Liver (tissue), 9 donors: Measurements from ENCODE around the gene UCN2. TPM values are rescaled to one million over a fixed set of nuclear protein-coding genes. Genes with fewer than 3 reads are reported as not detected.

Experiments
- DNase-seq: peaks from one replicate; pipeline ENCODE4 v3.0.0-alpha.2; 2017; ENCODE audit warnings: low spot score
- H3K27ac ChIP-seq, 2 donors: one replicate each; pipeline ENCODE4 v1.7.0; 2013; ENCODE audit warnings: inconsistent platforms in 2 of 2, low read length in 2 of 2, control low read depth in 1 of 2, low read depth in 1 of 2, mild to moderate bottlenecking in 1 of 2
- H3K27me3 ChIP-seq, 4 donors: one replicate each; pipeline versions ENCODE4 v1.6.1 to v1.7.0; 2013; ENCODE audit warnings: low read length in 3 of 4, inconsistent platforms in 1 of 4, mild to moderate bottlenecking in 1 of 4, moderate library complexity in 1 of 4; ENCODE audit not compliant: control insufficient read depth in 4 of 4, insufficient read depth in 4 of 4
- H3K36me3 ChIP-seq, 4 donors: one replicate each; pipeline versions ENCODE4 v1.6.1 to v1.7.0; 2013; ENCODE audit warnings: low read length in 3 of 4, mild to moderate bottlenecking in 3 of 4, low read depth in 1 of 4, moderate library complexity in 1 of 4; ENCODE audit not compliant: control insufficient read depth in 4 of 4, insufficient read depth in 3 of 4
- H3K4me1 ChIP-seq, 4 donors: one replicate each; pipeline versions ENCODE4 v1.6.1 to v1.7.0; 2013; ENCODE audit warnings: low read length in 3 of 4, mild to moderate bottlenecking in 3 of 4, moderate library complexity in 1 of 4; ENCODE audit not compliant: control insufficient read depth in 4 of 4, insufficient read depth in 4 of 4
- H3K4me3 ChIP-seq, 3 donors: one replicate each; pipeline versions ENCODE4 v1.6.1 to v1.7.0; 2013; ENCODE audit warnings: low read length in 3 of 3, control low read depth in 1 of 3, low read depth in 1 of 3, mild to moderate bottlenecking in 1 of 3
- H3K9ac ChIP-seq, 2 donors: one replicate each; pipeline ENCODE4 v1.7.0; 2013; ENCODE audit warnings: low read length in 2 of 2, mild to moderate bottlenecking in 2 of 2, moderate library complexity in 2 of 2, control low read depth in 1 of 2, low read depth in 1 of 2
- H3K9me3 ChIP-seq, 4 donors: one replicate each; pipeline versions ENCODE4 v1.6.1 to v1.7.0; 2013; ENCODE audit warnings: low read length in 3 of 4; ENCODE audit not compliant: control insufficient read depth in 4 of 4
- EGR1 ChIP-seq, 2 donors: IDR thresholded peaks; 2 replicates each; pipeline ENCODE4 v1.6.1; 2016 to 2018; ENCODE audit warnings: antibody characterized with exemption in 2 of 2, low read depth in 2 of 2
- FOXA1 ChIP-seq: IDR thresholded peaks from 2 replicates; pipeline ENCODE4 v1.6.1; 2016; ENCODE audit warnings: antibody characterized with exemption
- GABPA ChIP-seq, 2 donors: IDR thresholded peaks in 1 of 2; conservative IDR thresholded peaks in 1 of 2; 2 replicates each; pipeline ENCODE4 v1.6.1; 2016; ENCODE audit warnings: antibody characterized with exemption in 2 of 2, mild to moderate bottlenecking in 1 of 2, moderate library complexity in 1 of 2
- HNF4A ChIP-seq, 2 donors: conservative IDR thresholded peaks; 2 replicates each; pipeline ENCODE4 v1.6.1; 2016; ENCODE audit warnings: antibody characterized with exemption in 2 of 2, mild to moderate bottlenecking in 2 of 2
- HNF4G ChIP-seq: IDR thresholded peaks from 2 replicates; pipeline ENCODE4 v1.6.1; 2016; ENCODE audit warnings: antibody characterized with exemption
- JUND ChIP-seq, 2 donors: IDR thresholded peaks; 2 replicates each; pipeline ENCODE4 v1.6.1; 2016; ENCODE audit warnings: antibody characterized with exemption in 2 of 2
- NR2F2 ChIP-seq: IDR thresholded peaks from 2 replicates; pipeline ENCODE4 v1.6.1; 2016; ENCODE audit warnings: antibody characterized with exemption
- RAD21 ChIP-seq, 2 donors: IDR thresholded peaks; 2 replicates each; pipeline ENCODE4 v1.6.1; 2016; ENCODE audit warnings: antibody characterized with exemption in 2 of 2, mild to moderate bottlenecking in 2 of 2
- REST ChIP-seq: IDR thresholded peaks from 2 replicates; pipeline ENCODE4 v1.6.1; 2016; ENCODE audit warnings: antibody characterized with exemption, mild to moderate bottlenecking
- RXRA ChIP-seq, 2 donors: IDR thresholded peaks; 2 replicates each; pipeline ENCODE4 v1.6.1; 2017 to 2018; ENCODE audit warnings: antibody characterized with exemption in 2 of 2, mild to moderate bottlenecking in 1 of 2
- SP1 ChIP-seq: IDR thresholded peaks from 2 replicates; pipeline ENCODE4 v1.6.1; 2018; ENCODE audit warnings: antibody characterized with exemption, mild to moderate bottlenecking
- TAF1 ChIP-seq: conservative IDR thresholded peaks from 2 replicates; pipeline ENCODE4 v1.6.1; 2016; ENCODE audit warnings: antibody characterized with exemption, mild to moderate bottlenecking
- YY1 ChIP-seq: IDR thresholded peaks from 2 replicates; pipeline ENCODE4 v1.6.1; 2016; ENCODE audit warnings: antibody characterized with exemption, mild to moderate bottlenecking
- WGBS: extraction: QIAGEN DNeasy Blood & Tissue Kit; methylation state at CpG from one replicate; pipeline ENCODE4 v1.1.7; 2013; 5-methylcytosine and 5-hydroxymethylcytosine counted together
- polyA plus RNA-seq, 2 donors: library from polyadenylated mRNA; stranded (reverse) in 1 of 2; unstranded in 1 of 2; fragments of 200-250 nt in 1 of 2; fragments of >200 nt in 1 of 2; fragmentation: Nextera tagmentation in 1 of 2; extraction: Ambion mirVana in 1 of 2; gene quantifications; one replicate each; pipeline versions ENCODE4 v1.2.1 to v1.2.3, GENCODE V29; 2013 to 2015
- total RNA-seq, 2 donors: library from RNA; depleted of rRNA; stranded (reverse); fragments of >200 nt; gene quantifications; one replicate each; pipeline ENCODE4 v1.2.3, GENCODE V29; 2014
- TF ChIP-seq, protein P1 (sequence below): IDR thresholded peaks from 2 replicates; pipeline ENCODE4 v1.6.1; 2016; ENCODE audit warnings: antibody characterized with exemption
- TF ChIP-seq, protein P2 (sequence below): IDR thresholded peaks from 2 replicates; pipeline ENCODE4 v1.6.1; 2016; ENCODE audit warnings: antibody characterized with exemption
- TF ChIP-seq, protein P3 (sequence below): fragments of 150-350 bp; IDR thresholded peaks from 2 replicates; pipeline ENCODE4 v1.5.1; 2017; ENCODE audit warnings: improper control_type of control experiment, low read depth, low read length; ENCODE audit not compliant: missing input control
- TF ChIP-seq, protein P4 (sequence below): IDR thresholded peaks from 2 replicates; pipeline ENCODE4 v1.6.1; 2016; ENCODE audit warnings: antibody characterized with exemption
- donor health status: healthy.
- donor health status: healthy.
- donor health status: healthy.
- donor health status: healthy.
- donor health status: healthy.

The UCN2 gene
- total RNA-seq (under 1 TPM in 1 of 2 donors, not detected in 1; 0.08 TPM), polyA plus RNA-seq (not detected)

- Histone ChIP-seq H3K4me1 (peaks cover 0 to 20% (median 9%) of the 10 kb centered on the region in 4 donors), H3K27ac (no peak within 1 kb of the TSS), H3K27me3 (no peaks in the 10 kb centered on the region), H3K4me3 (no peak within 1 kb of the TSS), H3K9me3 (no peaks in the 10 kb centered on the region), H3K9ac (no peak within 1 kb of the TSS), H3K36me3 (no peaks in the 10 kb centered on the region)
- 86% methylated on average over 6 of the region's 6 CpGs for WGBS
- TF ChIP-seq, protein P1, sequence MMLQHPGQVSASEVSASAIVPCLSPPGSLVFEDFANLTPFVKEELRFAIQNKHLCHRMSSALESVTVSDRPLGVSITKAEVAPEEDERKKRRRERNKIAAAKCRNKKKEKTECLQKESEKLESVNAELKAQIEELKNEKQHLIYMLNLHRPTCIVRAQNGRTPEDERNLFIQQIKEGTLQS, result no peak
- TF ChIP-seq SP1, result no peak
- TF ChIP-seq RAD21 (IDR thresholded peaks at IDR 0.05), result no peak
- no peak for TF ChIP-seq EGR1 (IDR thresholded peaks at IDR 0.05; ENCODE audit: low read depth in 2 of 2)
- TF ChIP-seq, protein P2, sequence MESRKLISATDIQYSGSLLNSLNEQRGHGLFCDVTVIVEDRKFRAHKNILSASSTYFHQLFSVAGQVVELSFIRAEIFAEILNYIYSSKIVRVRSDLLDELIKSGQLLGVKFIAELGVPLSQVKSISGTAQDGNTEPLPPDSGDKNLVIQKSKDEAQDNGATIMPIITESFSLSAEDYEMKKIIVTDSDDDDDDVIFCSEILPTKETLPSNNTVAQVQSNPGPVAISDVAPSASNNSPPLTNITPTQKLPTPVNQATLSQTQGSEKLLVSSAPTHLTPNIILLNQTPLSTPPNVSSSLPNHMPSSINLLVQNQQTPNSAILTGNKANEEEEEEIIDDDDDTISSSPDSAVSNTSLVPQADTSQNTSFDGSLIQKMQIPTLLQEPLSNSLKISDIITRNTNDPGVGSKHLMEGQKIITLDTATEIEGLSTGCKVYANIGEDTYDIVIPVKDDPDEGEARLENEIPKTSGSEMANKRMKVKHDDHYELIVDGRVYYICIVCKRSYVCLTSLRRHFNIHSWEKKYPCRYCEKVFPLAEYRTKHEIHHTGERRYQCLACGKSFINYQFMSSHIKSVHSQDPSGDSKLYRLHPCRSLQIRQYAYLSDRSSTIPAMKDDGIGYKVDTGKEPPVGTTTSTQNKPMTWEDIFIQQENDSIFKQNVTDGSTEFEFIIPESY, result no peak
- no peak for TF ChIP-seq HNF4A (conservative IDR thresholded peaks at IDR 0.05)
- TF ChIP-seq, protein P3, sequence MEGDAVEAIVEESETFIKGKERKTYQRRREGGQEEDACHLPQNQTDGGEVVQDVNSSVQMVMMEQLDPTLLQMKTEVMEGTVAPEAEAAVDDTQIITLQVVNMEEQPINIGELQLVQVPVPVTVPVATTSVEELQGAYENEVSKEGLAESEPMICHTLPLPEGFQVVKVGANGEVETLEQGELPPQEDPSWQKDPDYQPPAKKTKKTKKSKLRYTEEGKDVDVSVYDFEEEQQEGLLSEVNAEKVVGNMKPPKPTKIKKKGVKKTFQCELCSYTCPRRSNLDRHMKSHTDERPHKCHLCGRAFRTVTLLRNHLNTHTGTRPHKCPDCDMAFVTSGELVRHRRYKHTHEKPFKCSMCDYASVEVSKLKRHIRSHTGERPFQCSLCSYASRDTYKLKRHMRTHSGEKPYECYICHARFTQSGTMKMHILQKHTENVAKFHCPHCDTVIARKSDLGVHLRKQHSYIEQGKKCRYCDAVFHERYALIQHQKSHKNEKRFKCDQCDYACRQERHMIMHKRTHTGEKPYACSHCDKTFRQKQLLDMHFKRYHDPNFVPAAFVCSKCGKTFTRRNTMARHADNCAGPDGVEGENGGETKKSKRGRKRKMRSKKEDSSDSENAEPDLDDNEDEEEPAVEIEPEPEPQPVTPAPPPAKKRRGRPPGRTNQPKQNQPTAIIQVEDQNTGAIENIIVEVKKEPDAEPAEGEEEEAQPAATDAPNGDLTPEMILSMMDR, result no peak
- no peak for TF ChIP-seq TAF1
- no peak for TF ChIP-seq JUND (IDR thresholded peaks at IDR 0.05)
- TF ChIP-seq RXRA (IDR thresholded peaks at IDR 0.05), result no peak
- no peak for TF ChIP-seq GABPA (IDR thresholded peaks at IDR 0.05 in 1 of 2, conservative IDR thresholded peaks at IDR 0.05 in 1 of 2)
- TF ChIP-seq, protein P4, sequence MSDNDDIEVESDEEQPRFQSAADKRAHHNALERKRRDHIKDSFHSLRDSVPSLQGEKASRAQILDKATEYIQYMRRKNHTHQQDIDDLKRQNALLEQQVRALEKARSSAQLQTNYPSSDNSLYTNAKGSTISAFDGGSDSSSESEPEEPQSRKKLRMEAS, result no peak
- TF ChIP-seq HNF4G, result no peak
- TF ChIP-seq FOXA1, result no peak
- no peak for TF ChIP-seq REST
- TF ChIP-seq NR2F2, result no peak
- TF ChIP-seq YY1, result no peak
- no peak for DNase-seq
These were observed at the start of gene UCN2 for GRCh38 chr3:48563382-48563918. UCN2 (minus strand) TSS chr3:48563781; CDS start chr3:48563124, 657 bp downstream.
